ENCODE data around the gene FAM50B. TPM values are rescaled to one million over a fixed set of nuclear protein-coding genes. Genes with fewer than 3 reads are reported as not detected.

The FAM50B gene
- polyA plus RNA-seq, 6 donors from 2014 or later = 2.5 to 14.8 (median 9.0) TPM

GRCh38 chr6:3844097-3844463 lies 5.1 kb upstream of the FAM50B start:
- H3K4me1 Mint-ChIP-seq = peaks cover 6 to 7% (median 7%) of the 10 kb centered on the region in 3 donors
- ATAC-seq (ENCODE audit: low read depth in 2 of 2) = no peak

GRCh38 chr6:3847521-3847920 lies 1.7 kb upstream of the FAM50B start:
- peak overlapping the region in 2 of 6 donors; percentile 2 to 44 for H3K27ac Mint-ChIP-seq
- peaks cover 6 to 14% (median 7%) of the 10 kb centered on the region in 3 donors for H3K4me1 Mint-ChIP-seq
- peak overlapping the region in 2 of 8 donors; percentile 46 to 87 for H3K4me3 Mint-ChIP-seq
- no peak for ATAC-seq (ENCODE audit: low read depth in 2 of 2)
- H3K9me3 Mint-ChIP-seq = peaks cover 0 to 4% (median 0%) of the 10 kb centered on the region in 7 donors
- no peaks in the 10 kb centered on the region for H3K27me3 Mint-ChIP-seq
- no peaks in the 10 kb centered on the region for H3K36me3 Mint-ChIP-seq
- DNase-seq = no peak

More at GRCh38 chr6:3844097-3844463, 5.1 kb upstream of the FAM50B start:
- H3K27ac Mint-ChIP-seq = no peak overlapping the region
- H3K4me3 Mint-ChIP-seq = no peak overlapping the region
- DNase-seq = no peak
- H3K36me3 Mint-ChIP-seq = no peaks in the 10 kb centered on the region
- H3K27me3 Mint-ChIP-seq = peaks cover 0 to 2% (median 0%) of the 10 kb centered on the region in 3 donors
- peaks cover 0 to 3% (median 0%) of the 10 kb centered on the region in 7 donors for H3K9me3 Mint-ChIP-seq

- DNase-seq = no peak
- peak overlapping the region; percentile 73 to 91 (median 88) for H3K4me3 Mint-ChIP-seq
- H3K36me3 Mint-ChIP-seq = no peaks in the 10 kb centered on the region
- H3K9me3 Mint-ChIP-seq = peaks cover 0 to 4% (median 0%) of the 10 kb centered on the region in 7 donors
- H3K27me3 Mint-ChIP-seq = no peaks in the 10 kb centered on the region
- H3K27ac Mint-ChIP-seq = peak overlapping the region in 4 of 6 donors; percentile 29 to 77 (median 62)
- ATAC-seq (ENCODE audit: low read depth in 2 of 2) = no peak
- H3K4me1 Mint-ChIP-seq = peaks cover 6 to 14% (median 7%) of the 10 kb centered on the region in 3 donors
These were observed 793 bp upstream of the FAM50B start for GRCh38 chr6:3848380-3848779.

- no peak for ATAC-seq (ENCODE audit: low read depth in 2 of 2)
- H3K27ac Mint-ChIP-seq = peak overlapping the region in 5 of 6 donors; percentile 62 to 81 (median 77)
These were observed 693 bp downstream of the FAM50B start for GRCh38 chr6:3849681-3850450.

GRCh38 chr6:3850451-3851203 lies 1.5 kb downstream of the FAM50B start:
- peaks cover 0 to 4% (median 0%) of the 10 kb centered on the region in 7 donors for H3K9me3 Mint-ChIP-seq
- peak overlapping the region in 3 of 6 donors; percentile 10 to 62 (median 51) for H3K27ac Mint-ChIP-seq
- H3K27me3 Mint-ChIP-seq = no peaks in the 10 kb centered on the region
- peaks cover 6 to 14% (median 7%) of the 10 kb centered on the region in 3 donors for H3K4me1 Mint-ChIP-seq
- H3K4me3 Mint-ChIP-seq = peak overlapping the region in 6 of 8 donors; percentile 25 to 75 (median 44)
- ATAC-seq (ENCODE audit: low read depth in 2 of 2) (no peak), DNase-seq (no peak)
- H3K36me3 Mint-ChIP-seq = no peaks in the 10 kb centered on the region

More at GRCh38 chr6:3849681-3850450, 693 bp downstream of the FAM50B start:
- H3K4me3 Mint-ChIP-seq = peak overlapping the region; percentile 73 to 91 (median 88)
- H3K36me3 Mint-ChIP-seq = no peaks in the 10 kb centered on the region
- no peaks in the 10 kb centered on the region for H3K27me3 Mint-ChIP-seq
- peaks cover 6 to 14% (median 7%) of the 10 kb centered on the region in 3 donors for H3K4me1 Mint-ChIP-seq
- peaks cover 0 to 4% (median 0%) of the 10 kb centered on the region in 7 donors for H3K9me3 Mint-ChIP-seq
- DNase-seq = no peak

- Mint-ChIP-seq H3K4me3 (no peak overlapping the region), H3K36me3 (no peaks in the 10 kb centered on the region), H3K27ac (no peak overlapping the region), H3K4me1 (peaks cover 6 to 14% (median 7%) of the 10 kb centered on the region in 3 donors), H3K27me3 (no peaks in the 10 kb centered on the region), H3K9me3 (peaks cover 0 to 4% (median 0%) of the 10 kb centered on the region in 7 donors)
- DNase-seq = no peak
- no peak for ATAC-seq (ENCODE audit: low read depth in 2 of 2)
These were observed 2.7 kb downstream of the FAM50B start for GRCh38 chr6:3851839-3852238.

GRCh38 chr6:3852391-3852790 lies 3.2 kb downstream of the FAM50B start:
- Mint-ChIP-seq H3K36me3 (no peaks in the 10 kb centered on the region), H3K4me3 (no peak overlapping the region), H3K9me3 (peaks cover 0 to 4% (median 0%) of the 10 kb centered on the region in 7 donors), H3K4me1 (peaks cover 6 to 14% (median 7%) of the 10 kb centered on the region in 3 donors), H3K27me3 (no peaks in the 10 kb centered on the region), H3K27ac (no peak overlapping the region)
- DNase-seq = no peak
- no peak for ATAC-seq (ENCODE audit: low read depth in 2 of 2)

- no peak for ATAC-seq (ENCODE audit: low read depth in 2 of 2)
- Mint-ChIP-seq H3K4me1 (peaks cover 0 to 4% (median 0%) of the 10 kb centered on the region in 3 donors), H3K27ac (no peak overlapping the region), H3K4me3 (no peak overlapping the region), H3K36me3 (peaks cover 2 to 9% of the 10 kb centered on the region in 2 donors), H3K9me3 (peaks cover 4 to 17% (median 8%) of the 10 kb centered on the region in 7 donors), H3K27me3 (peaks cover 0 to 4% (median 3%) of the 10 kb centered on the region in 3 donors)
- DNase-seq = no peak
These were observed 6.7 kb downstream of the FAM50B start for GRCh38 chr6:3855866-3856265.

- Mint-ChIP-seq H3K4me1 (no peaks in the 10 kb centered on the region), H3K9me3 (peaks cover 4 to 24% (median 10%) of the 10 kb centered on the region in 7 donors), H3K4me3 (no peak overlapping the region), H3K36me3 (peaks cover 9 to 16% of the 10 kb centered on the region in 2 donors), H3K27ac (peak overlapping the region in 2 of 6 donors; percentile 30 to 61), H3K27me3 (peaks cover 0 to 11% (median 10%) of the 10 kb centered on the region in 3 donors)
- DNase-seq = no peak
- no peak for ATAC-seq (ENCODE audit: low read depth in 2 of 2)
These were observed 7.4 kb downstream of the FAM50B start for GRCh38 chr6:3856576-3856975.

- ATAC-seq (ENCODE audit: low read depth in 2 of 2) = no peak
- Mint-ChIP-seq H3K4me3 (peak overlapping the region in 2 of 8 donors; percentile 27 to 28), H3K9me3 (peaks cover 6 to 33% (median 16%) of the 10 kb centered on the region in 7 donors), H3K27ac (no peak overlapping the region), H3K36me3 (peaks cover 9 to 18% of the 10 kb centered on the region in 2 donors), H3K4me1 (no peaks in the 10 kb centered on the region), H3K27me3 (peaks cover 4 to 19% (median 18%) of the 10 kb centered on the region in 3 donors)
- no peak for DNase-seq
These were observed 8.6 kb downstream of the FAM50B start for GRCh38 chr6:3857468-3858456.

GRCh38 chr6:3859878-3860552 lies 10.8 kb downstream of the FAM50B start:
- Mint-ChIP-seq H3K9me3 (peaks cover 6 to 33% (median 20%) of the 10 kb centered on the region in 7 donors), H3K4me3 (no peak overlapping the region), H3K27me3 (peaks cover 9 to 22% (median 18%) of the 10 kb centered on the region in 3 donors), H3K36me3 (peaks cover 9 to 18% of the 10 kb centered on the region in 2 donors), H3K27ac (no peak overlapping the region), H3K4me1 (no peaks in the 10 kb centered on the region)
- ATAC-seq (ENCODE audit: low read depth in 2 of 2) (no peak), DNase-seq (no peak)

- Mint-ChIP-seq H3K27ac (no peak overlapping the region), H3K4me3 (no peak overlapping the region), H3K36me3 (peaks cover 9 to 18% of the 10 kb centered on the region in 2 donors), H3K4me1 (no peaks in the 10 kb centered on the region), H3K27me3 (peaks cover 17 to 31% (median 27%) of the 10 kb centered on the region in 3 donors), H3K9me3 (peaks cover 6 to 33% (median 20%) of the 10 kb centered on the region in 7 donors)
- DNase-seq (no peak), ATAC-seq (ENCODE audit: low read depth in 2 of 2) (no peak)
These were observed 12.3 kb downstream of the FAM50B start for GRCh38 chr6:3861424-3861823.

All from naive B cell (primary cell).